Measurements from ENCODE around the gene VCL. TPM values are rescaled to one million over a fixed set of nuclear protein-coding genes. Genes with fewer than 3 reads are reported as not detected.

VCL gene
- total and polyA plus RNA-seq, 2 of the 8 experiments (the other 6 are each of a cell fraction or from before 2014, with no cell fraction given): 119 to 377 TPM

GRCh38 chr10:74081192-74081803 is 83.4 kb downstream of the VCL start:
- H3K4ac ChIP-seq (replicated peaks; ENCODE audit: insufficient read length, low read depth, low read length): no peak overlapping the region
- H3K79me2 ChIP-seq (ENCODE audit: control insufficient read depth in 1 of 2, insufficient read depth in 2 of 2, low read length in 2 of 2): peaks cover 0 to 29% of the 10 kb centered on the region in 2 experiments; a peak in 2 of 4 replicates
- peaks cover 0 to 15% (median 2%) of the 10 kb centered on the region in 4 experiments; a peak in 3 of 7 replicates for H3K4me1 ChIP-seq (replicated peaks in 1 of 4; ENCODE audit: control insufficient read depth in 3 of 4, insufficient read depth in 4 of 4, low read length in 3 of 4)
- peaks cover 10 to 35% (median 24%) of the 10 kb centered on the region in 4 experiments for H3K36me3 ChIP-seq (ENCODE audit: control insufficient read depth in 2 of 4, insufficient read depth in 4 of 4, low read length in 3 of 4)
- no peak overlapping the region for H3K18ac ChIP-seq (ENCODE audit: extremely low read depth, low read length)
- H3K14ac ChIP-seq (ENCODE audit: insufficient read length): no peak overlapping the region
- no peak overlapping the region for H3K23ac ChIP-seq (ENCODE audit: insufficient read length)
- H3K4me3 ChIP-seq (ENCODE audit: extremely low read depth in 1 of 4, insufficient read depth in 2 of 4, low read depth in 3 of 4, low read length in 4 of 4): no peak overlapping the region
- no peak overlapping the region for H2AFZ ChIP-seq (ENCODE audit: low read length)
- POLR2A ChIA-PET (ENCODE audit: partially characterized antibody): interaction anchor here (0.7 to 3.6 kb wide), 9 partner anchors 10 to 195 kb away, joined by 3 to 21 read pairs (median 3); partner anchors contain the start of gene VCL
- 61% methylated on average over 4 of the region's 4 CpGs; no CpG with 5 or more reads in 1 of the 2 experiments for WGBS, 2 experiments (ENCODE audit: extremely low coverage in 1 of 2, insufficient coverage in 1 of 2, insufficient read length in 1 of 2, insufficient replicate concordance in 2 of 2, low coverage in 1 of 2, low lambda C conversion rate in 2 of 2, missing lambda C conversion rate in 1 of 2)
- H4K5ac ChIP-seq (ENCODE audit: insufficient read length, low read depth, low read length): no peak overlapping the region
- H2BK120ac ChIP-seq (replicated peaks; ENCODE audit: low read depth, low read length): no peak overlapping the region
- DNase-seq (ENCODE audit: low read depth in 1 of 2, low spot score in 2 of 2) (no peak), FAIRE-seq (peak; percentile 81)
- no peaks in the 10 kb centered on the region for H4K20me1 ChIP-seq (replicated peaks in 1 of 2; ENCODE audit: control insufficient read depth in 1 of 2, insufficient read depth in 2 of 2, low read length in 2 of 2)
- H3K9ac ChIP-seq (replicated peaks in 1 of 4; ENCODE audit: extremely low read depth in 1 of 4, low read depth in 3 of 4, low read length in 3 of 4): no peak overlapping the region
- no peak overlapping the region for H2BK12ac ChIP-seq (ENCODE audit: low read depth, low read length)
- H2BK15ac ChIP-seq (ENCODE audit: low read length): no peak overlapping the region
- H3K79me1 ChIP-seq (ENCODE audit: low read depth, low read length): no peaks in the 10 kb centered on the region; the same call in 1 of the 2 replicates
- no peak overlapping the region for H2BK20ac ChIP-seq (ENCODE audit: low read length)
- CTCF ChIA-PET (ENCODE audit: partially characterized antibody): interaction anchor here (0.6 to 3.4 kb wide), 36 partner anchors 9 to 215 kb away, joined by 3 to 20 read pairs (median 4); partner anchors contain the start of gene PLAU
- no peaks in the 10 kb centered on the region for H3K23me2 ChIP-seq (ENCODE audit: low read depth, low read length)
- H3K4me2 ChIP-seq (ENCODE audit: insufficient read depth in 1 of 2, low read depth in 2 of 2, low read length in 2 of 2): no peak overlapping the region
- no peaks in the 10 kb centered on the region for H3K27me3 ChIP-seq (replicated peaks in 1 of 4; ENCODE audit: control insufficient read depth in 3 of 4, extremely low read depth in 1 of 4, insufficient read depth in 3 of 4, low read length in 3 of 4)
- H2AK5ac ChIP-seq (ENCODE audit: low read depth, low read length): no peak overlapping the region
- no peak overlapping the region for H3K27ac ChIP-seq (ENCODE audit: low read depth, low read length)
- TF ChIP-seq RAD21 (IDR thresholded peaks at IDR 0.05 in 1 of 2, conservative IDR thresholded peaks at IDR 0.05 in 1 of 2; ENCODE audit: low read depth in 2 of 2, low read length in 2 of 2): peak; percentile 60 to 77
- TF ChIP-seq FOSL1 (IDR thresholded peaks at IDR 0.05; ENCODE audit: insufficient read depth, low read depth, low read length): no peak
- peak; percentile 32 to 78 (median 77) for TF ChIP-seq CTCF (IDR thresholded peaks at IDR 0.05; ENCODE audit: control extremely low read depth in 1 of 3, insufficient read depth in 1 of 3, low read depth in 1 of 3, low read length in 3 of 3)
- no peak overlapping the region for H2BK5ac ChIP-seq (ENCODE audit: low read depth, low read length)
- no peak overlapping the region for H4K91ac ChIP-seq (replicated peaks; ENCODE audit: insufficient read length, low read length)
- H3K56ac ChIP-seq (replicated peaks; ENCODE audit: insufficient read length, low read depth, low read length): no peak overlapping the region
- no peak overlapping the region for H4K8ac ChIP-seq (ENCODE audit: extremely low read depth, insufficient read depth, low read length)
- no peaks in the 10 kb centered on the region for H3K9me3 ChIP-seq (ENCODE audit: insufficient read depth in 2 of 2, low read depth in 1 of 2, low read length in 1 of 2)

Data from H1 (cell line).